Stimulated activated CD4-positive, alpha-beta T cell treated with anti-CD3 and anti-CD28 coated beads, TNF-alpha, amount 100 ng/mL, for 4 hours (primary cell): ENCODE data around the gene CASP3.

Experiments
- DNase-seq, 3 experiments: peaks; one replicate each; pipeline ENCODE4 v3.0.0-alpha.2; 2020; ENCODE audit warnings: low read depth in 3 of 3

CASP3 gene

GRCh38 chr4:184649026-184649970 is at the start of gene CASP3, which contains the start of gene PRIMPOL:
TSS of gene CASP3 (minus strand) at chr4:184649447. CDS start at chr4:184638453, 10,994 bp downstream.
TSS of gene PRIMPOL (plus strand) at chr4:184649738. CDS start at chr4:184657141, 7,403 bp downstream.
- DNase-seq = peak; percentile 88 to 94 (median 92)

DNA sequence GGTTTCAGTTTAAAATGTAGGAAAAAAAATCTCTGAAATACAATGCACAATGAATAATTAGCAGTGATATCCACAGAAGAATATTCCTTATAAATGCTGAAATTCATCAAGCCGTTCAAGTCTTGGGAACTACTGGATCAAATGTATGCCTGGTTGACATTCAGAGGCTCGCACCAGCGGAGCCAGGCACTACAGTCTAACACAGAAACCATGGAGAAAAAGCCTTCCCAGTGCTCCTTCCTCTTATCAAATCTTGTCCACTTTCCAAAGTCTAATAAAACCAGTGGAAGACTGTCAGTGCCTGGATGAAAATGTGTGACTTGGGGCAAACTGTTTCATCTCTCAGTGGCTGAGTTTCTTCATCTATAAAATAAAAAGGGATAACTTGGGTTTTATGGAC is 48.7 kb upstream of the CASP3 start:
- DNase-seq = no peak

- DNase-seq = no peak
Measured at GRCh38 chr4:184695178-184695896, 46.1 kb upstream of the CASP3 start.

GRCh38 chr4:184694412-184694956 is 45.2 kb upstream of the CASP3 start:
- DNase-seq = no peak

DNA sequence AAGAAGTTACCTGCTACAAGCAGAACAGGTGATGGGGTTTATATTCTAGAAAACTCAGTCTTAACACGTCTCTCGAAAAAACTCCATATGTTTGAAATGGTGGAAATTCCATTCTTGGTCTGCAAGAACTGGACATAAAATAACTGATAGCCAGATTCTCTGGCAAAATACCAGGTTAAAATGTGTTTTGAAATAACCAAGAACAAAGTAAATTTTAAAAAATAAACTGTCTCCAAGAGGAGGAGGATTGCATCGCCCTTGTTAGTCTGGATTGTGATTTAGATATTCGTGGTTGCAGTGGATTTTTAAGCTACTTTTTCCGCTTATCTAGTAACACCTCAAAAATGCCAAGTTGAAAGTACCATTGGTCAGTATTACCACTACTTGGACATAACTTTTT is 43.8 kb upstream of the CASP3 start:
- DNase-seq = no peak

- no peak for DNase-seq
Measured at GRCh38 chr4:184689681-184690080, 40.4 kb upstream of the CASP3 start.

DNA sequence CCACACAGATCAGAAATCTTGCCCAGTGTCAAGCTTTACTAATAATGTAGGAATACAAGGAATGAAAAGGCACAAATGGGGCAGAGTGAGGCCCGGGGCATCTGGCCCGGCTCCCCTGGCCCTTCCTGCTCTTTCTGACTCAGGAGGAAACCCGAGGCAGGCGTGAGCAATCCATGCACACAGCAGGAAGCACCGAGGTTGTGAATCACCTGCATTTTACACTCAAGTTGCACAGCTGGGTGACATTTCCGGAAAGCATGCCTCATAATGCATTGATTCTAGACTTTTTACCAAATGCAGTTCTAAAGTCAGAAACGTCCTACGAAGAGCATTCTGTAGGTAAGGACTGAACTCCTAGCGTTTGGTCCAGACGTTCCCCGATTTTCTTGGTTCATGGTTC is 39.2 kb upstream of the CASP3 start:
- DNase-seq = no peak

- no peak for DNase-seq
Measured at GRCh38 chr4:184688005-184688404, 38.8 kb upstream of the CASP3 start.

GRCh38 chr4:184684491-184685189 is 35.4 kb upstream of the CASP3 start:
- DNase-seq = no peak

DNA sequence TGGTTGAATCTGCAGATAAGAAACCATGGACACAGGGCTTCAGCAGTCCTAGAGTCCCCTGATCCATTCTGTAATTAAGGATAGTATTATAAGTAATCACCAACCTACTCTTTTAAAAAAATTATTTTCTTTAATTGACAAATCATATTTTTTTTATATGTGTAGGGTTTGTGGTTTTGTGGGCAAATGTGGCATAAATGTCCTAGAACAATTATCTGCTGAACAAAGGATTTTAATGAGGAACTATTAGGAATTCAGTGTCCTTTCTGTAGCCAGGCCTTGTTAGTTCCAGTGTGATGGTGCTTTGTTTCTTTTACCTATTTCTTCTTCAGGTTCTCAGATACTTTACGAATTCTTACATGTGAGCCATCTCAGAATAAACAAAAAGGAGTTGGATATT is 32.7 kb upstream of the CASP3 start:
- DNase-seq = no peak

DNA sequence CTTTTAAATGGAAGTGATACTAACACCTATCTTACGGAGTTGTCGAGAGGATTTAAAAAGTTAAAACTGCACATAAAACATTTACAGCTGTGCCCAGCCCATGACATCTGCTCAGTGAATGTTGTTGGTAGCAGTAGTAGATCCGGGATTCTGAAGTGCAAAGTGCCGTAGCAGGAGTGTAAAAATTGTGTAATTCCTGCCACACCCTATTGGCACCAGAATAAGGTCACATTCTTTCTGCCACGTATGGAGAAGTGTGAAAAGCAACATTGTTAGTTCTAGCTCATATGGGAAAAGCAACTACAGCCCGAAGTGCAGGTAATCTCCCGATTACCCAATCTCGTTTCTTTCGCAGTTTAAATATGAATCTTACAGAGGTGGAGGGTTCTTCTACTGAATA is 31.5 kb upstream of the CASP3 start:
- no peak for DNase-seq

DNA sequence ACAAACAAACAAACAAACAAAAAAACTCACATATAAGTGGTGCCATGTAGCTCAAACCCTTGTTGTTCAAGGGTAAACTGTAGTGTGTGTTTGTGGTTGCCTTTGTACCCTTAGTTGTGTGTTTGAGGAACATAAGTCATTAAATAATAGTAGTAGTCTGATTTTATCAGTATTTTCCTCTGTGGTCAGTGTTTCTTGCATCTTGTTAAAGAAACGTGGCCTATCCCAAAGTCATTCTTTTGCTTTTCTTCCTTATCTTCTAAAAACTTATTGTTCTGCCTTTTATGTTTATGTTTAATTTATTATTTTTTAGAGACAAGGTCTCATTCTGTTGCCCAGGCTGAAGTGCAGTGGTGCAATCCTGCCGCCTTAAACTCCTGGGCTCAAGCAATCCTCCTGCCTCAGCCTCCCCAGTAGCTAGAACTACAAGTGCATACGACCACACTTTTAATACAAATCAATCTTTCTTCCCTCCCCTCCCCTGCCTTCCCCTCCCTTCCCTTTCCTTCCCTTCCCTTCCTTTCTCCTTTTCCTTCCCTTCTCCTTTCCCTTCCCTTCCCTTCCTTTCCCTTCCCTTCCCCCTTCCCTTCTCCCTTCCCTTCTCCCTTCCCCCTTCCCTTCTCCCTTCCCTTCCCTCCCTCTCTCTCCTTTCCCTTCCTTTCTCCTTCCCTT is 26.7 kb upstream of the CASP3 start:
- DNase-seq = no peak

GRCh38 chr4:184675018-184675417 is 25.8 kb upstream of the CASP3 start:
- no peak for DNase-seq

DNA sequence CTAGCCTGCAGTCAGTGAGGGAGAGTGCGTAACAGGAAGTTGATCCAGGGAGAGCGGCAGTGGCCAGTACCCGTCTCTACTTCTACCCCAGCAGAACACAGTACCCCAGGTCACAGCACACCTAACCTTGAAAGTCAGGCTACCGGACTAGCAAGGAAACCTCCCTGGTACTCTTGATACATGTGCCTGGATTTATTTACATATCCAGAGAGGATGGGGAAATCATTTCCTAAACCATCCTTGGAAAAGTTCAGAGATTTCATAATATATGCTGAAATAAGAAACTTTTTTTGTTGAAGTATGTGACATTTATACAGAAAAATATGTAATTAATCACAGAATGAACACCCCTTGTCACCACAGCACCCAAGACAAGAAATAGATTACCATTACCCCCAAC is 24.8 kb upstream of the CASP3 start:
- no peak for DNase-seq

DNA sequence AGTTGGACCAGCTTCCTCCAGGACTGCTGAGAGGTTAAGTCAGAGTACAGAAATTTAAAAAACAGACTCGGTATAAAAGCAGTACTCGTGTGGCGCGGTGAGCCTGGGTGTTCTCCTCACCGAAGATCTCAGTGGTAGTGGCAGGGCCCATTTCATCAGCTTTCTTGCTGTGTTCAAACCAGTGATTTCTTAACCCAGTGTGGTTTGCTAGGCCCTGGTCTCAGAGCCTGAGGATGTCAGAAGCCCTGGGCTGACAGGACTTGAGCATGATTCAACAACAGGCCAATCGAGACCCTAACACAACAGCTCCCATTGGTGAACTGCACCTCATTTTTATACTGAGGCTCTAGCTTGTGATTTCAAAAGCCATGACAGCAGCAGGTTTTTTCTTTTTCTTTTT is 23.5 kb upstream of the CASP3 start:
- DNase-seq = no peak

- no peak for DNase-seq
Measured at GRCh38 chr4:184671101-184671500, 21.9 kb upstream of the CASP3 start.

DNA sequence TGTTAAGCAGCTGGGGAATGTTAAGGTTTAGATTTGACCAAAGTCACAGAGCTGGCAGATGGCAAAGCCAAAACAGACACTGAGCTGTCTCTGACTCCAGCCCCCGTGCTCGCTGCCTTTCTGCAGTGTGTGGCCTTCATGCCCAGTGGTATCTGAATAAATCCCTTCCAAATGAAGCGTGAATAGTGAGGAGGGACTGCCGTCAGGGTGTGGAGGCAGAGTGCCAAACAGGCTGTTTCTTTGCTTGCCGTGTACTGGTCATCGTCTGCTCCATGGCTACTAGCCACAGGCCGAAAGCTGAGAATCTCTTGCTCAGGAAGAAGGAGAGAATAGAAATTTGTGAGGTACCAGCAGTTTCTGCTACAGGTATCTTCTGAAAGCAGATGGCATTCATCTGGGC is 20.0 kb upstream of the CASP3 start:
- no peak for DNase-seq

DNA sequence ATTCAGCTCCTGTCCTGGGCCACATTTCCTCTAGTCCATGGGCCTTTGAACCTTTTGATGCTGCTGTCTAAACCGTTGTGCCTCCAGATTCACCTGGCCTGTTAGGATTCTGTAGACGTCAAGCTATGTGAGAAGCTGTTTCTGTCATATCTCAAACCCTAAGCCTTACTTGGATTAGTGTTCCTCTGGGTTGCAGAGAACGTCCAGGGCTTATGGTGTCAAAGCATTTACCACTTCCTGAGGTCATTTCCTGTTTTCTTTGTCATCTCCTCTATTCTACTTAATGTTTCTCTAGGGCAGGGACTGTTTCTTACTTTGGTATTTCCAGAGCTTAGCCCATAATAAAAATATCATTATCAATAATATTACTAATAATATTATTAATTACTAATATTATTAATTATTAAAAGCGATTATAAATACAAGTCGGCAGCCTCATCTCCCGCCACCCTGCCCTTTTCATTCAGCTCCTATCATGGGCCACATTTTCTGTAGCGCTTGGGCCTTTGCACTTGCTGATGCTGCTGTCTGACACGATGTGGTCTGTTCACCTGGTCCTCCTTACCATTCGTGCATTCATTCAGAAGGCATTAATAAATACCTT is 19.4 kb upstream of the CASP3 start:
- no peak for DNase-seq

DNA sequence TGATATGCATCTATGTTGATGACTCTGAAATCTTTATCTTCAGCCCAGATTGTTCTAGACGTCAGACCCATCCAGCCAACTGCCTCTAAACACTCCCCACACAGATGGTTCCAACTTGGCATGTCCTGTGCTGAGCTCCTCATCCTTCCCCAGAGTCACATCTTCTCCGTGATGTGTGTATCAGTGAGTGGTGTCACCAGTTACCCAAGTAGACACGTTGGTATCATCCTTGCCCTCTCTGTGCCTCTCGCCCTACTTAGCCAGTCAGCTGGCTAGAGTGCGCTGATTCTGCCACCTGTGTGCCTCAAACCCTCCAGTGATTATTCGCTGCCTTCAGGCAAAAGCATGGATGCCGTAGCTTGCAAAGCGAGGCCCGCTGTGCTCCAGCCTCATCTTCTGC is 18.8 kb upstream of the CASP3 start:
- DNase-seq = no peak

GRCh38 chr4:184666670-184667069 is 17.4 kb upstream of the CASP3 start:
- DNase-seq = no peak
